IPS-11a (cell line): ENCODE data around the gene VEZT.
A peak's percentile ranks its signal among the peaks of the same experiment; 100 is the strongest.

Experiments used
- H3K4me3 ChIP-seq: one replicate; pipeline ENCODE4 v1.5.1; 2013; ENCODE audit warnings: low read depth, low read length, control low read depth

VEZT gene

GRCh38 chr12:95198914-95199313, 18.7 kb upstream of the VEZT start:
- no peak overlapping the region for H3K4me3 ChIP-seq

GRCh38 chr12:95200128-95200894, 17.3 kb upstream of the VEZT start:
- H3K4me3 ChIP-seq = no peak overlapping the region

GRCh38 chr12:95201056-95201670, 16.4 kb upstream of the VEZT start:
- no peak overlapping the region for H3K4me3 ChIP-seq

GRCh38 chr12:95202691-95203486, 14.7 kb upstream of the VEZT start:
- no peak overlapping the region for H3K4me3 ChIP-seq

- no peak overlapping the region for H3K4me3 ChIP-seq
Observed at GRCh38 chr12:95203487-95204030, 14.0 kb upstream of the VEZT start.

GRCh38 chr12:95204141-95204866, 13.3 kb upstream of the VEZT start:
- H3K4me3 ChIP-seq = no peak overlapping the region

GRCh38 chr12:95205016-95205624, 12.5 kb upstream of the VEZT start:
- no peak overlapping the region for H3K4me3 ChIP-seq

GRCh38 chr12:95205685-95206084, 11.9 kb upstream of the VEZT start:
- H3K4me3 ChIP-seq = no peak overlapping the region

- no peak overlapping the region for H3K4me3 ChIP-seq
Observed at GRCh38 chr12:95206916-95207315, 10.7 kb upstream of the VEZT start.

GRCh38 chr12:95207407-95207806, 10.2 kb upstream of the VEZT start:
- no peak overlapping the region for H3K4me3 ChIP-seq

- H3K4me3 ChIP-seq = no peak overlapping the region
Observed at GRCh38 chr12:95208678-95209077, 8.9 kb upstream of the VEZT start.

GRCh38 chr12:95212586-95212985, 5.0 kb upstream of the VEZT start:
- H3K4me3 ChIP-seq = no peak overlapping the region

- no peak overlapping the region for H3K4me3 ChIP-seq
Observed at GRCh38 chr12:95213119-95213518, 4.5 kb upstream of the VEZT start.

- H3K4me3 ChIP-seq = no peak overlapping the region
Observed at GRCh38 chr12:95213928-95214327, 3.7 kb upstream of the VEZT start.

GRCh38 chr12:95214466-95214865, 3.1 kb upstream of the VEZT start:
- H3K4me3 ChIP-seq = no peak overlapping the region

GRCh38 chr12:95215949-95216348, 1.7 kb upstream of the VEZT start:
- H3K4me3 ChIP-seq = peak overlapping the region; percentile 94

GRCh38 chr12:95216711-95217376, 763 bp upstream of the VEZT start:
- H3K4me3 ChIP-seq = peak overlapping the region; percentile 94

GRCh38 chr12:95218150-95219133, 835 bp downstream of the VEZT start:
- peak overlapping the region; percentile 94 for H3K4me3 ChIP-seq

GRCh38 chr12:95220190-95220589, 2.6 kb downstream of the VEZT start:
- H3K4me3 ChIP-seq = no peak overlapping the region
